Smooth muscle cell of the coronary artery (primary cell): ENCODE measurements around the gene CHCT1. TPM values are rescaled to one million over a fixed set of nuclear protein-coding genes. Genes with fewer than 3 reads are reported as not detected.

Experiments used
- total RNA-seq: library from RNA; depleted of rRNA; stranded (reverse); fragments of >200 nt; gene quantifications from 2 replicates; pipeline ENCODE4 v1.2.3, GENCODE V29; 2014; ENCODE audit warnings: low replicate concordance

Gene CHCT1
- not detected in 2 replicates for total RNA-seq

GRCh38 chr17:60422162-60422665 is at the start of gene CHCT1:
Gene CHCT1, plus strand, starts transcription at chr17:60422489. Its CDS starts 104 bp downstream, at chr17:60422593.

GRCh38 chr17:60392042-60392844 is 30.0 kb upstream of the CHCT1 start, which contains the start of gene USP32:
Gene USP32, minus strand, starts transcription at chr17:60392133. Its CDS starts 194 bp downstream, at chr17:60391939.

Other genes with a start within 250 kb of the CHCT1 start
- 44.8 and 49.4 TPM in 2 replicates for gene USP32, start 30.4 kb upstream of the CHCT1 start, total RNA-seq
- gene APPBP2, start 103.8 kb downstream of the CHCT1 start, total RNA-seq: 26.4 and 30.8 TPM in 2 replicates
- 6.2 and 7.0 TPM in 2 replicates for gene PPM1D, start 177.7 kb downstream of the CHCT1 start, total RNA-seq